GM12878 (cell line): ENCODE results near the gene ZNF385D. TPM values are rescaled to one million over a fixed set of nuclear protein-coding genes. Genes with fewer than 3 reads are reported as not detected.

Experiments used
- ATAC-seq: fragments of 200-7000 bp; cut with Tn5 transposase; 3 replicates; pipeline ENCODE4 v1.9.1; 2020; ENCODE audit warnings: mild to moderate bottlenecking, moderate library complexity
- BruUV-seq: library from RNA; stranded (reverse); fragments of 400-500 nt; replicated peaks from 2 replicates; lab custom pipeline; 2021; lab: Mats Ljungman, UMichigan
- CTCF ChIA-PET: fragments of 300-600 bp; sonication (Branson Sonifier 250); formaldehyde crosslinking; extraction: SDS; loops from one replicate; lab custom pipeline; 2021; ENCODE audit warnings: inconsistent platforms; lab: Yijun Ruan, JAX
- POLR2A ChIA-PET: fragments of 350-600 bp; formaldehyde crosslinking; extraction: SDS; loops from one replicate; lab custom pipeline; 2021; ENCODE audit warnings: inconsistent platforms; lab: Charles Lee
- RAD21 ChIA-PET: fragments of 300-600 bp; sonication (Branson Sonifier 250); formaldehyde crosslinking; loops from one replicate; lab custom pipeline; 2023; ENCODE audit warnings: antibody characterized with exemption; ENCODE audit not compliant: unreplicated experiment; lab: Charles Lee
- SMC1A ChIA-PET: fragments of 300-600 bp; sonication (Branson Sonifier 250); formaldehyde crosslinking; loops from one replicate; lab custom pipeline; 2023; ENCODE audit not compliant: unreplicated experiment, uncharacterized antibody; lab: Charles Lee
- DNase-seq: peaks from one replicate; pipeline ENCODE4 v3.0.0-alpha.2; 2011; ENCODE audit warnings: low read depth, low spot score
- FAIRE-seq: peaks from 3 replicates; lab custom pipeline; 2011; peaks lifted over from hg19 to GRCh38; lab: Jason Lieb, UNC
- H2AFZ ChIP-seq: 2 replicates; pipeline ENCODE4 v1.6.0; 2011; ENCODE audit warnings: low read depth, low read length, control low read depth; ENCODE audit not compliant: control insufficient read depth
- H3K27ac ChIP-seq: 2 replicates; pipeline ENCODE4 v1.5.1; 2011; ENCODE audit warnings: control low read depth; ENCODE audit not compliant: control insufficient read depth, insufficient read depth
- H3K27me3 ChIP-seq, 2 experiments: replicated peaks in 1 of 2; 2 replicates each; pipeline versions ENCODE4 v1.6.0 to v1.6.1; 2011; ENCODE audit warnings: low read length in 1 of 2; ENCODE audit not compliant: control insufficient read depth in 2 of 2, insufficient read depth in 2 of 2
- H3K36me3 ChIP-seq, 2 experiments: 2 replicates each; pipeline ENCODE4 v1.5.1; 2011; ENCODE audit warnings: low read length in 1 of 2; ENCODE audit not compliant: control insufficient read depth in 2 of 2, insufficient read depth in 2 of 2
- H3K4me1 ChIP-seq: 2 replicates; pipeline ENCODE4 v1.6.1; 2011; ENCODE audit warnings: mild to moderate bottlenecking, low read length, moderate library complexity, mixed read lengths; ENCODE audit not compliant: control insufficient read depth, insufficient read depth
- H3K4me2 ChIP-seq: 2 replicates; pipeline ENCODE4 v1.6.0; 2011; ENCODE audit warnings: control low read depth; ENCODE audit not compliant: control insufficient read depth, insufficient read depth
- H3K4me3 ChIP-seq: fragments of 200-600 bp; sonication (generic); 2 replicates; pipeline ENCODE4 v1.5.1; 2016
- H3K79me2 ChIP-seq: 2 replicates; pipeline ENCODE4 v1.6.0; 2011; ENCODE audit warnings: low read length; ENCODE audit not compliant: control insufficient read depth, insufficient read depth
- H3K9ac ChIP-seq: 2 replicates; pipeline ENCODE4 v1.8.0; 2011; ENCODE audit warnings: low read length, control low read depth, mixed read lengths; ENCODE audit not compliant: control insufficient read depth, insufficient read depth
- H3K9me3 ChIP-seq: replicated peaks from 3 replicates; pipeline ENCODE4 v1.5.1; 2011; ENCODE audit warnings: mild to moderate bottlenecking, low read length; ENCODE audit not compliant: control insufficient read depth, insufficient read depth
- H4K20me1 ChIP-seq: 2 replicates; pipeline ENCODE4 v1.6.0; 2011; ENCODE audit not compliant: control insufficient read depth, insufficient read depth
- BRCA1 ChIP-seq: IDR thresholded peaks from 2 replicates; pipeline ENCODE4 v1.6.1; 2011; ENCODE audit warnings: low read depth, low read length, improper control_type of control experiment
- CEBPZ ChIP-seq: fragments of 150-350 bp; IDR thresholded peaks from 2 replicates; pipeline ENCODE4 v1.6.1; 2016; ENCODE audit warnings: low read depth, low read length
- E4F1 ChIP-seq: fragments of 450-650 bp; IDR thresholded peaks from 2 replicates; pipeline ENCODE4 v1.6.1; 2018; ENCODE audit warnings: borderline replicate concordance, mild to moderate bottlenecking; ENCODE audit not compliant: partially characterized antibody
- EGR1 ChIP-seq, 2 experiments: IDR thresholded peaks; 1 replicate in 1 of 2; 2 replicates in 1 of 2; pipeline ENCODE4 v1.6.1; 2011 to 2012; ENCODE audit warnings: low read depth in 2 of 2, low read length in 2 of 2, borderline replicate concordance in 1 of 2, mild to moderate bottlenecking in 1 of 2, moderate library complexity in 1 of 2
- FOXK2 ChIP-seq: fragments of 450-650 bp; IDR thresholded peaks from 2 replicates; pipeline ENCODE4 v1.6.1; 2017; ENCODE audit warnings: mild to moderate bottlenecking, moderate library complexity
- HDAC6 ChIP-seq: fragments of 200-600 bp; sonication (generic); IDR thresholded peaks from one replicate; pipeline ENCODE4 v1.8.0; 2017; ENCODE audit warnings: antibody characterized with exemption; ENCODE audit not compliant: unreplicated experiment
- MEF2B ChIP-seq: fragments of 450-650 bp; IDR thresholded peaks from 2 replicates; pipeline ENCODE4 v1.6.1; 2018; ENCODE audit warnings: mild to moderate bottlenecking, moderate library complexity; ENCODE audit not compliant: partially characterized antibody, poor library complexity, severe bottlenecking
- NBN ChIP-seq: fragments of 450-650 bp; IDR thresholded peaks from 2 replicates; pipeline ENCODE4 v1.6.1; 2016
- NFXL1 ChIP-seq: fragments of 450-650 bp; IDR thresholded peaks from 2 replicates; pipeline ENCODE4 v1.6.1; 2017; ENCODE audit warnings: antibody characterized with exemption, mild to moderate bottlenecking, borderline replicate concordance
- PAX8 ChIP-seq: fragments of 450-650 bp; IDR thresholded peaks from 2 replicates; pipeline ENCODE4 v1.6.1; 2017; ENCODE audit warnings: mild to moderate bottlenecking, moderate library complexity
- SPI1 ChIP-seq: IDR thresholded peaks from 2 replicates; pipeline ENCODE4 v1.6.1; 2011; ENCODE audit warnings: low read depth, mild to moderate bottlenecking, low read length, moderate library complexity, borderline replicate concordance; ENCODE audit not compliant: insufficient read depth
- TAF1 ChIP-seq: IDR thresholded peaks from 2 replicates; pipeline ENCODE4 v1.6.1; 2011; ENCODE audit warnings: mild to moderate bottlenecking, low read depth, low read length, borderline replicate concordance
- ZBED1 ChIP-seq: IDR thresholded peaks from 2 replicates; pipeline ENCODE4 v1.6.1; 2016; ENCODE audit warnings: borderline replicate concordance
- WGBS: methylation state at CpG from one replicate; pipeline ENCODE4 v1.1.6; 2016; ENCODE audit warnings: low lambda C conversion rate; ENCODE audit not compliant: insufficient replicate concordance, insufficient coverage; ENCODE audit errors: missing lambda C conversion rate; 5-methylcytosine and 5-hydroxymethylcytosine counted together
- in situ Hi-C: fragments of 300-500 bp; cut with MboI; formaldehyde crosslinking; loops from 9 replicates; pipeline ENCODE4 v1.14.3; 2018; ENCODE audit warnings: mixed read lengths
- intact Hi-C: fragments of 100-400 bp; cut with micrococcal nuclease; formaldehyde crosslinking; loops from one replicate; pipeline ENCODE4 v1.14.2; 2022; ENCODE audit not compliant: unreplicated experiment
- polyA plus RNA-seq, 11 experiments: library from polyadenylated mRNA; depleted of rRNA in 4 of 11; unstranded in 6 of 11; stranded (reverse) in 5 of 11; fragments of >200 nt; fragmentation: Nextera tagmentation in 4 of 11; fragmentation: Illumina TruSeq in 1 of 11; extraction: Ambion mirVana in 4 of 11; extraction: Trizol in 1 of 11; gene quantifications; 1 replicate in 1 of 11; 2 replicates in 10 of 11; pipeline versions ENCODE4 v1.2.1 to v1.2.3, GENCODE V29; 2011 to 2016; ENCODE audit warnings: inconsistent platforms in 2 of 11, missing spikeins in 2 of 11, low read depth in 1 of 11
- total RNA-seq, 4 experiments: library from RNA; depleted of rRNA in 3 of 4; stranded (reverse); fragments of >200 nt in 3 of 4; fragmentation: Illumina TruSeq in 1 of 4; extraction: Trizol in 1 of 4; gene quantifications; 2 replicates each; pipeline versions ENCODE4 v1.2.1 to v1.2.3, GENCODE V29; 2013 to 2021
- TF ChIP-seq, protein P1 (sequence below): IDR thresholded peaks from 2 replicates; pipeline ENCODE4 v1.6.1; 2012; ENCODE audit warnings: mild to moderate bottlenecking, low read depth, low read length
- TF ChIP-seq, protein P2 (sequence below): IDR thresholded peaks from 2 replicates; pipeline ENCODE4 v1.6.1; 2012; ENCODE audit warnings: low read depth, low read length, improper control_type of control experiment

The ZNF385D gene
- total and polyA plus RNA-seq, 10 of the 15 experiments (the other 5 are each of a cell fraction or from before 2014, with no cell fraction given), result 0.01 to 0.62 (median 0.18) TPM; not detected in 5

GRCh38 chr3:21414506-21414905, 336.5 kb downstream of the ZNF385D start:
- ChIA-PET RAD21 (no interaction called here), CTCF (no interaction called here), POLR2A (no interaction called here)
- TF ChIP-seq NBN (no peak), ZBED1 (no peak), HDAC6 (no peak), NFXL1 (no peak), PAX8 (no peak), EGR1 (IDR thresholded peaks at IDR 0.05; ENCODE audit: borderline replicate concordance in 1 of 2, low read depth in 2 of 2, low read length in 2 of 2) (no peak), TAF1 (no peak), SPI1 (no peak), E4F1 (no peak), MEF2B (no peak), FOXK2 (no peak), BRCA1 (no peak), CEBPZ (no peak)
- TF ChIP-seq, protein P1, sequence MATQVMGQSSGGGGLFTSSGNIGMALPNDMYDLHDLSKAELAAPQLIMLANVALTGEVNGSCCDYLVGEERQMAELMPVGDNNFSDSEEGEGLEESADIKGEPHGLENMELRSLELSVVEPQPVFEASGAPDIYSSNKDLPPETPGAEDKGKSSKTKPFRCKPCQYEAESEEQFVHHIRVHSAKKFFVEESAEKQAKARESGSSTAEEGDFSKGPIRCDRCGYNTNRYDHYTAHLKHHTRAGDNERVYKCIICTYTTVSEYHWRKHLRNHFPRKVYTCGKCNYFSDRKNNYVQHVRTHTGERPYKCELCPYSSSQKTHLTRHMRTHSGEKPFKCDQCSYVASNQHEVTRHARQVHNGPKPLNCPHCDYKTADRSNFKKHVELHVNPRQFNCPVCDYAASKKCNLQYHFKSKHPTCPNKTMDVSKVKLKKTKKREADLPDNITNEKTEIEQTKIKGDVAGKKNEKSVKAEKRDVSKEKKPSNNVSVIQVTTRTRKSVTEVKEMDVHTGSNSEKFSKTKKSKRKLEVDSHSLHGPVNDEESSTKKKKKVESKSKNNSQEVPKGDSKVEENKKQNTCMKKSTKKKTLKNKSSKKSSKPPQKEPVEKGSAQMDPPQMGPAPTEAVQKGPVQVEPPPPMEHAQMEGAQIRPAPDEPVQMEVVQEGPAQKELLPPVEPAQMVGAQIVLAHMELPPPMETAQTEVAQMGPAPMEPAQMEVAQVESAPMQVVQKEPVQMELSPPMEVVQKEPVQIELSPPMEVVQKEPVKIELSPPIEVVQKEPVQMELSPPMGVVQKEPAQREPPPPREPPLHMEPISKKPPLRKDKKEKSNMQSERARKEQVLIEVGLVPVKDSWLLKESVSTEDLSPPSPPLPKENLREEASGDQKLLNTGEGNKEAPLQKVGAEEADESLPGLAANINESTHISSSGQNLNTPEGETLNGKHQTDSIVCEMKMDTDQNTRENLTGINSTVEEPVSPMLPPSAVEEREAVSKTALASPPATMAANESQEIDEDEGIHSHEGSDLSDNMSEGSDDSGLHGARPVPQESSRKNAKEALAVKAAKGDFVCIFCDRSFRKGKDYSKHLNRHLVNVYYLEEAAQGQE, result no peak
- TF ChIP-seq, protein P2, sequence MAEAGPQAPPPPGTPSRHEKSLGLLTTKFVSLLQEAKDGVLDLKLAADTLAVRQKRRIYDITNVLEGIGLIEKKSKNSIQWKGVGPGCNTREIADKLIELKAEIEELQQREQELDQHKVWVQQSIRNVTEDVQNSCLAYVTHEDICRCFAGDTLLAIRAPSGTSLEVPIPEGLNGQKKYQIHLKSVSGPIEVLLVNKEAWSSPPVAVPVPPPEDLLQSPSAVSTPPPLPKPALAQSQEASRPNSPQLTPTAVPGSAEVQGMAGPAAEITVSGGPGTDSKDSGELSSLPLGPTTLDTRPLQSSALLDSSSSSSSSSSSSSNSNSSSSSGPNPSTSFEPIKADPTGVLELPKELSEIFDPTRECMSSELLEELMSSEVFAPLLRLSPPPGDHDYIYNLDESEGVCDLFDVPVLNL, result no peak

More at GRCh38 chr3:21414506-21414905, 336.5 kb downstream of the ZNF385D start:
- no peak overlapping the region for H2AFZ ChIP-seq
- H3K9ac ChIP-seq, result no peak overlapping the region
- 0% methylated on average over 4 of the region's 4 CpGs for WGBS
- BruUV-seq, result no TSS peak
- no peaks in the 10 kb centered on the region for H3K27me3 ChIP-seq
- no peaks in the 10 kb centered on the region for H4K20me1 ChIP-seq
- H3K27ac ChIP-seq, result no peak overlapping the region
- H3K36me3 ChIP-seq, result no peaks in the 10 kb centered on the region
- no peak overlapping the region for H3K4me2 ChIP-seq
- SMC1A ChIA-PET, result interaction anchor here (0.7 to 1.1 kb wide), 3 partner anchors 13 to 198 kb away, joined by 3 to 4 read pairs (median 3); no protein-coding TSS in a partner anchor
- in situ Hi-C loops, result no loop called here
- ATAC-seq (no peak), FAIRE-seq (no peak), DNase-seq (no peak)
- no peaks in the 10 kb centered on the region for H3K79me2 ChIP-seq
- no peak overlapping the region for H3K4me3 ChIP-seq
- H3K4me1 ChIP-seq, result no peaks in the 10 kb centered on the region
- intact Hi-C loops, result no loop called here
- no peaks in the 10 kb centered on the region for H3K9me3 ChIP-seq
